Stimulated activated CD4-positive, alpha-beta T cell treated with anti-CD3 and anti-CD28 coated beads, Interleukin-1b, Interleukin-23, amount 100 ng/mL, for 48 hours (primary cell): ENCODE results near the gene CDH4.

ENCODE experiments used
- DNase-seq: peaks from one replicate; pipeline ENCODE4 v3.0.0-alpha.2; 2020

The CDH4 gene

GRCh38 chr20:61570646-61571195 lies 318.7 kb downstream of the CDH4 start:
- DNase-seq, result no peak

- DNase-seq, result no peak
Observed at GRCh38 chr20:61571221-61571620, 319.2 kb downstream of the CDH4 start.

- DNase-seq, result no peak
Observed at GRCh38 chr20:61571916-61572711, 320.1 kb downstream of the CDH4 start.

GRCh38 chr20:61572789-61573188 lies 320.7 kb downstream of the CDH4 start:
- DNase-seq, result no peak

GRCh38 chr20:61573415-61574305 lies 321.6 kb downstream of the CDH4 start:
- no peak for DNase-seq

GRCh38 chr20:61575151-61575937 lies 323.3 kb downstream of the CDH4 start:
- DNase-seq, result no peak

GRCh38 chr20:61576372-61576771 lies 324.3 kb downstream of the CDH4 start:
- no peak for DNase-seq

GRCh38 chr20:61577065-61577464 lies 325.0 kb downstream of the CDH4 start:
- no peak for DNase-seq

- no peak for DNase-seq
Observed at GRCh38 chr20:61579908-61580307, 327.8 kb downstream of the CDH4 start.

GRCh38 chr20:61580958-61581824 lies 329.1 kb downstream of the CDH4 start:
- DNase-seq, result no peak

GRCh38 chr20:61581825-61582188 lies 329.7 kb downstream of the CDH4 start:
- no peak for DNase-seq

- DNase-seq, result no peak
Observed at GRCh38 chr20:61582196-61582923, 330.3 kb downstream of the CDH4 start.

- DNase-seq, result no peak
Observed at GRCh38 chr20:61583356-61583755, 331.3 kb downstream of the CDH4 start.

- no peak for DNase-seq
Observed at GRCh38 chr20:61584851-61585250, 332.8 kb downstream of the CDH4 start.

GRCh38 chr20:61585764-61586163 lies 333.7 kb downstream of the CDH4 start:
- DNase-seq, result no peak

- DNase-seq, result no peak
Observed at GRCh38 chr20:61587036-61587435, 335.0 kb downstream of the CDH4 start.

GRCh38 chr20:61587681-61588289 lies 335.7 kb downstream of the CDH4 start:
- DNase-seq, result no peak

- DNase-seq, result no peak
Observed at GRCh38 chr20:61588411-61589385, 336.6 kb downstream of the CDH4 start.

GRCh38 chr20:61590236-61590635 lies 338.2 kb downstream of the CDH4 start:
- DNase-seq, result no peak

- no peak for DNase-seq
Observed at GRCh38 chr20:61593516-61593915, 341.5 kb downstream of the CDH4 start.
